Mesendoderm (in vitro differentiated cells): ENCODE measurements around the gene PFKL.

ENCODE experiments used
- DNase-seq: peaks from one replicate; pipeline ENCODE4 v3.0.0; 2013
- H2AK5ac ChIP-seq: 2 replicates; pipeline ENCODE4 v1.6.1; 2013; ENCODE audit warnings: low read length, inconsistent platforms
- H2BK120ac ChIP-seq: 2 replicates; pipeline ENCODE4 v1.6.1; 2013; ENCODE audit warnings: low read depth, mild to moderate bottlenecking, low read length, moderate library complexity, mixed read lengths
- H2BK15ac ChIP-seq: replicated peaks from 2 replicates; pipeline ENCODE4 v1.6.1; 2013; ENCODE audit warnings: low read depth, mild to moderate bottlenecking, moderate library complexity
- H2BK5ac ChIP-seq: 2 replicates; pipeline ENCODE4 v1.6.1; 2013; ENCODE audit warnings: low read length, inconsistent platforms
- H3K18ac ChIP-seq: 2 replicates; pipeline ENCODE4 v1.6.1; 2013; ENCODE audit warnings: mild to moderate bottlenecking, low read length, mixed read lengths
- H3K23ac ChIP-seq: one replicate; pipeline ENCODE4 v1.6.1; 2013; ENCODE audit warnings: low read length
- H3K27ac ChIP-seq: 2 replicates; pipeline ENCODE4 v1.5.1; 2013; ENCODE audit warnings: low read depth, mild to moderate bottlenecking, inconsistent platforms, low read length, moderate library complexity
- H3K27me3 ChIP-seq: 2 replicates; pipeline ENCODE4 v1.6.1; 2013; ENCODE audit warnings: low read length, control low read depth, mild to moderate bottlenecking, inconsistent platforms; ENCODE audit not compliant: insufficient read depth, poor library complexity
- H3K36me3 ChIP-seq: 2 replicates; pipeline ENCODE4 v1.6.1; 2013; ENCODE audit warnings: low read length, inconsistent platforms; ENCODE audit not compliant: control insufficient read depth, insufficient read depth
- H3K4ac ChIP-seq: one replicate; pipeline ENCODE4 v1.6.1; 2013; ENCODE audit warnings: low read depth, mild to moderate bottlenecking, low read length, moderate library complexity
- H3K4me1 ChIP-seq: 2 replicates; pipeline ENCODE4 v1.6.1; 2013; ENCODE audit warnings: low read depth, low read length, inconsistent platforms; ENCODE audit not compliant: control insufficient read depth
- H3K4me2 ChIP-seq: 2 replicates; pipeline ENCODE4 v1.6.1; 2013; ENCODE audit warnings: low read length
- H3K4me3 ChIP-seq: 2 replicates; pipeline ENCODE4 v1.5.1; 2013; ENCODE audit warnings: mild to moderate bottlenecking, low read length
- H3K56ac ChIP-seq: one replicate; pipeline ENCODE4 v1.6.1; 2013; ENCODE audit warnings: low read length
- H3K79me1 ChIP-seq: 2 replicates; pipeline ENCODE4 v1.6.1; 2013; ENCODE audit warnings: low read length, inconsistent platforms
- H3K79me2 ChIP-seq: 2 replicates; pipeline ENCODE4 v1.6.1; 2013; ENCODE audit warnings: mild to moderate bottlenecking, low read length; ENCODE audit not compliant: control insufficient read depth, insufficient read depth
- H3K9ac ChIP-seq: 2 replicates; pipeline ENCODE4 v1.6.1; 2013; ENCODE audit warnings: low read length, inconsistent platforms
- H4K5ac ChIP-seq: one replicate; pipeline ENCODE4 v1.6.1; 2013; ENCODE audit warnings: low read length
- H4K8ac ChIP-seq: one replicate; pipeline ENCODE4 v1.6.1; 2013; ENCODE audit warnings: low read depth, mild to moderate bottlenecking, control low read depth, low read length, moderate library complexity
- WGBS: extraction: QIAGEN DNeasy Blood & Tissue Kit; methylation state at CpG from one replicate; pipeline ENCODE4 v1.1.7; 2013; ENCODE audit warnings: low lambda C conversion rate, missing lambda C conversion rate; ENCODE audit not compliant: insufficient coverage; ENCODE audit errors: extremely low coverage; 5-methylcytosine and 5-hydroxymethylcytosine counted together

Gene PFKL

GRCh38 chr21:44320847-44321246 lies 21.0 kb downstream of the PFKL start:
- Histone ChIP-seq H3K4ac (no peak overlapping the region), H3K56ac (no peak overlapping the region), H3K4me1 (no peaks in the 10 kb centered on the region), H3K4me3 (no peak overlapping the region), H2BK5ac (no peak overlapping the region), H3K79me2 (no peaks in the 10 kb centered on the region), H3K9ac (no peak overlapping the region), H2BK120ac (no peak overlapping the region), H2BK15ac (no peak overlapping the region), H3K23ac (no peak overlapping the region), H3K18ac (no peak overlapping the region), H3K27ac (no peak overlapping the region), H4K5ac (no peak overlapping the region), H2AK5ac (no peak overlapping the region), H3K27me3 (no peaks in the 10 kb centered on the region), H4K8ac (no peak overlapping the region), H3K36me3 (no peaks in the 10 kb centered on the region), H3K4me2 (no peak overlapping the region), H3K79me1 (no peaks in the 10 kb centered on the region)
- no peak for DNase-seq
- WGBS = no CpG with 5 or more reads among the region's 13 CpGs

DNA sequence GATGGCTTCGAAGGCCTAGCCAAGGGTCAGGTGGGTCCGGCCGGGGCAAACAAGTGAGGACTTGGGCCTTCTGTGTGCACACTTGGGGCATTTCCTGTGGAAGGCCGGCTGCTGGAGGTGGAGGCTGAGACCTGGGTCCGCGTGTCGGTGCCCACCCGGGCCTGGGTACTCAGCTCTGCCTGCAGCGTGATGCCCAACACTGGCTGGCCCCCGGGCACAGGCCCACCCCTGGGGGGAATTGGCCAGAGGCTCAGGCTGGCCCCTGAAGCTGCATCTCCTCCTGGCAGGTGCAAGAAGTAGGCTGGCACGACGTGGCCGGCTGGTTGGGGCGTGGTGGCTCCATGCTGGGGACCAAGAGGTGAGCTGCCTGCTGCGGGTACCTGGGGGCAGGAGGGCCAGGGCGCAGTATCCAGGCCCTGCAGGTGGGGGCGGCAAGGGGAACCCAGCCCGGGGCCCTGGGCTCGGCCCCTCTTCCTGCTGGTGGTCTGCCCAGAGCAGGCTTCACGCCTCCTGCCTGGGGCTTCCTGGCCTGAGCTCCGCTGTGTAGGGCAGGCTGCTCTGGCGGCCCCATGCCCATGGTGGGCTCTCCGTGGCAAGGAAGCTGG lies 22.1 kb downstream of the PFKL start:
- no peak overlapping the region for H4K8ac ChIP-seq
- no CpG with 5 or more reads among the region's 23 CpGs for whole genome bisulfite sequencing
- H2AK5ac ChIP-seq = no peak overlapping the region
- no peak overlapping the region for H3K23ac ChIP-seq
- H2BK120ac ChIP-seq = no peak overlapping the region
- no peak overlapping the region for H3K56ac ChIP-seq
- H2BK5ac ChIP-seq = no peak overlapping the region
- no peak for DNase-seq
- H3K9ac ChIP-seq = no peak overlapping the region
- no peak overlapping the region for H4K5ac ChIP-seq
- no peak overlapping the region for H3K27ac ChIP-seq
- no peaks in the 10 kb centered on the region for H3K79me1 ChIP-seq
- no peaks in the 10 kb centered on the region for H3K27me3 ChIP-seq
- no peak overlapping the region for H3K4me2 ChIP-seq
- no peak overlapping the region for H3K4me3 ChIP-seq
- no peak overlapping the region for H3K18ac ChIP-seq
- no peak overlapping the region for H2BK15ac ChIP-seq
- no peaks in the 10 kb centered on the region for H3K36me3 ChIP-seq
- no peaks in the 10 kb centered on the region for H3K79me2 ChIP-seq
- H3K4ac ChIP-seq = no peak overlapping the region
- no peaks in the 10 kb centered on the region for H3K4me1 ChIP-seq

- no peak overlapping the region for H4K8ac ChIP-seq
- H4K5ac ChIP-seq = no peak overlapping the region
- H3K36me3 ChIP-seq = peaks cover 2% of the 10 kb centered on the region
- H2AK5ac ChIP-seq = no peak overlapping the region
- H3K9ac ChIP-seq = no peak overlapping the region
- H3K79me1 ChIP-seq = no peaks in the 10 kb centered on the region
- H3K27me3 ChIP-seq = no peaks in the 10 kb centered on the region
- no peaks in the 10 kb centered on the region for H3K79me2 ChIP-seq
- DNase-seq = no peak
- no peak overlapping the region for H3K27ac ChIP-seq
- H3K4me1 ChIP-seq = no peaks in the 10 kb centered on the region
- H2BK120ac ChIP-seq = no peak overlapping the region
- H3K18ac ChIP-seq = no peak overlapping the region
- no peak overlapping the region for H2BK15ac ChIP-seq
- no peak overlapping the region for H3K23ac ChIP-seq
- no CpG with 5 or more reads among the region's 38 CpGs for WGBS
- H3K4ac ChIP-seq = no peak overlapping the region
- no peak overlapping the region for H3K56ac ChIP-seq
- H2BK5ac ChIP-seq = no peak overlapping the region
- no peak overlapping the region for H3K4me2 ChIP-seq
- H3K4me3 ChIP-seq = no peak overlapping the region
Measured at GRCh38 chr21:44322621-44323325, 22.9 kb downstream of the PFKL start.

DNA sequence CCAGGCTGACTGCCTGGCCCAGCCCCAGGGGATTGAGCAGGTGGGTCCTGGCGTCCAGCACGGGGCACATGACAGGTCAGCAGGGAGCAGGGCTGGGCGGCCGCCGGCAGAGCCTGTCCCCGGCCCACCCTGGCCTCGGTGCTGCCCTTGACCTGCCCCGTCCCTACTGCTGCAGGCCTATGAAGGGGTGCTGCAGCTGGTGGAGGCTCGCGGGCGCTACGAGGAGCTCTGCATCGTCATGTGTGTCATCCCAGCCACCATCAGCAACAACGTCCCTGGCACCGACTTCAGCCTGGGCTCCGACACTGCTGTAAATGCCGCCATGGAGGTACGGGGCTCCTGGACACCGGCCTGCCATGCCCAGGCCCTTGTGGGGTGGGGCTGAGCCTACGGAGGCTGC lies 23.7 kb downstream of the PFKL start:
- no peaks in the 10 kb centered on the region for H3K79me1 ChIP-seq
- no peak overlapping the region for H4K5ac ChIP-seq
- H2BK120ac ChIP-seq = no peak overlapping the region
- no peak overlapping the region for H3K4me2 ChIP-seq
- H2AK5ac ChIP-seq = no peak overlapping the region
- H2BK15ac ChIP-seq = no peak overlapping the region
- peaks cover 2% of the 10 kb centered on the region for H3K36me3 ChIP-seq
- H2BK5ac ChIP-seq = no peak overlapping the region
- no peak overlapping the region for H3K9ac ChIP-seq
- no peak overlapping the region for H3K4me3 ChIP-seq
- H3K23ac ChIP-seq = no peak overlapping the region
- no peaks in the 10 kb centered on the region for H3K27me3 ChIP-seq
- no peak overlapping the region for H3K27ac ChIP-seq
- no peak overlapping the region for H3K56ac ChIP-seq
- no CpG with 5 or more reads among the region's 20 CpGs for WGBS
- no peaks in the 10 kb centered on the region for H3K4me1 ChIP-seq
- no peak for DNase-seq
- no peaks in the 10 kb centered on the region for H3K79me2 ChIP-seq
- H4K8ac ChIP-seq = no peak overlapping the region
- H3K4ac ChIP-seq = no peak overlapping the region
- no peak overlapping the region for H3K18ac ChIP-seq

GRCh38 chr21:44324106-44324853 lies 24.4 kb downstream of the PFKL start:
- Histone ChIP-seq H2BK120ac (no peak overlapping the region), H3K27me3 (no peaks in the 10 kb centered on the region), H3K79me2 (no peaks in the 10 kb centered on the region), H3K9ac (no peak overlapping the region), H3K56ac (no peak overlapping the region), H3K18ac (no peak overlapping the region), H3K79me1 (no peaks in the 10 kb centered on the region), H2AK5ac (no peak overlapping the region), H2BK5ac (no peak overlapping the region), H3K4me3 (no peak overlapping the region), H4K5ac (no peak overlapping the region), H3K4ac (no peak overlapping the region), H3K4me2 (no peak overlapping the region), H3K4me1 (no peaks in the 10 kb centered on the region), H3K23ac (no peak overlapping the region), H3K36me3 (peaks cover 2% of the 10 kb centered on the region), H3K27ac (no peak overlapping the region), H2BK15ac (no peak overlapping the region), H4K8ac (no peak overlapping the region)
- no peak for DNase-seq
- no CpG with 5 or more reads among the region's 37 CpGs for WGBS
